CD14-positive monocyte (primary cell): ENCODE data around the gene TMEM87B. TPM values are rescaled to one million over a fixed set of nuclear protein-coding genes. Genes with fewer than 3 reads are reported as not detected.
"Not testable (repeated sequence)": the region's sequence is repeated elsewhere in the genome, so short reads cannot be mapped to it uniquely, and the experiment has no call there.

ENCODE experiments used
- DNase-seq, 3 donors: peaks; one replicate each; pipeline ENCODE4 v3.0.0-alpha.2; 2011 to 2022
- H2AFZ ChIP-seq: 2 replicates; pipeline ENCODE4 v1.6.0; 2012; ENCODE audit warnings: mild to moderate bottlenecking, low read depth, low read length, inconsistent platforms; ENCODE audit not compliant: insufficient read depth, poor library complexity, severe bottlenecking
- H3K27ac ChIP-seq, 2 donors: 1 replicate in 1 of 2; 2 replicates in 1 of 2; pipeline ENCODE4 v1.5.1; 2012 to 2013; ENCODE audit warnings: low read length in 2 of 2, control low read depth in 1 of 2, inconsistent platforms in 1 of 2, low read depth in 1 of 2, mild to moderate bottlenecking in 1 of 2
- H3K27me3 ChIP-seq, 2 donors: one replicate each; pipeline versions ENCODE4 v1.6.0 to v1.6.1; 2011 to 2013; ENCODE audit warnings: low read length in 2 of 2; ENCODE audit not compliant: control insufficient read depth in 2 of 2, insufficient read depth in 2 of 2
- H3K36me3 ChIP-seq, 2 donors: replicated peaks in 1 of 2; 1 replicate in 1 of 2; 2 replicates in 1 of 2; pipeline versions ENCODE4 v1.5.1 to v1.6.1; 2012 to 2013; ENCODE audit warnings: low read length in 2 of 2, control low read depth in 1 of 2, inconsistent platforms in 1 of 2, mild to moderate bottlenecking in 1 of 2; ENCODE audit not compliant: insufficient read depth in 2 of 2, control insufficient read depth in 1 of 2
- H3K4me1 ChIP-seq, 2 donors: 1 replicate in 1 of 2; 2 replicates in 1 of 2; pipeline versions ENCODE4 v1.5.1 to v1.6.1; 2012 to 2013; ENCODE audit warnings: low read length in 2 of 2, control low read depth in 1 of 2, inconsistent platforms in 1 of 2, mild to moderate bottlenecking in 1 of 2, moderate library complexity in 1 of 2; ENCODE audit not compliant: insufficient read depth in 2 of 2, control insufficient read depth in 1 of 2
- H3K4me2 ChIP-seq: replicated peaks from 2 replicates; pipeline ENCODE3; 2012; ENCODE audit warnings: low read length, moderate library complexity, mild to moderate bottlenecking; ENCODE audit not compliant: poor library complexity, severe bottlenecking; ENCODE audit errors: extremely low read depth
- H3K4me3 ChIP-seq, 3 experiments: fragments of 200-600 bp in 1 of 3; sonication (generic) in 1 of 3; replicated peaks in 1 of 3; 1 replicate in 2 of 3; 2 replicates in 1 of 3; pipeline ENCODE4 v1.5.1; 2011 to 2013; ENCODE audit warnings: low read length in 3 of 3, mild to moderate bottlenecking in 3 of 3, control low read depth in 2 of 3, low read depth in 2 of 3, inconsistent platforms in 1 of 3, moderate library complexity in 1 of 3
- H3K79me2 ChIP-seq: 2 replicates; pipeline ENCODE4 v1.6.0; 2012; ENCODE audit warnings: mild to moderate bottlenecking, control low read depth, inconsistent platforms, low read length, moderate library complexity; ENCODE audit not compliant: insufficient read depth
- H3K9ac ChIP-seq: 2 replicates; pipeline ENCODE4 v1.6.0; 2017; ENCODE audit warnings: low read length, mild to moderate bottlenecking; ENCODE audit not compliant: insufficient read depth, poor library complexity, severe bottlenecking
- H3K9me3 ChIP-seq, 2 donors: replicated peaks in 1 of 2; 1 replicate in 1 of 2; 2 replicates in 1 of 2; pipeline versions ENCODE4 v1.5.1 to v1.6.1; 2012 to 2013; ENCODE audit warnings: low read length in 2 of 2, control low read depth in 1 of 2; ENCODE audit not compliant: control insufficient read depth in 1 of 2, insufficient read depth in 1 of 2
- H4K20me1 ChIP-seq: 2 replicates; pipeline ENCODE4 v1.6.0; 2012; ENCODE audit warnings: mild to moderate bottlenecking, low read length, control low read depth, moderate library complexity; ENCODE audit not compliant: insufficient read depth
- H3K27ac Mint-ChIP-seq, 7 donors: one replicate each; pipeline ENCODE4 v1.8.0; 2020; ENCODE audit warnings: mild to moderate bottlenecking in 7 of 7, mixed read lengths in 7 of 7, moderate library complexity in 6 of 7, inconsistent platforms in 2 of 7
- H3K27me3 Mint-ChIP-seq, 3 donors: one replicate each; pipeline ENCODE4 v1.8.0; 2021 to 2022; ENCODE audit warnings: low read depth in 3 of 3, mild to moderate bottlenecking in 3 of 3, mixed read lengths in 3 of 3, moderate library complexity in 3 of 3, inconsistent platforms in 1 of 3
- H3K36me3 Mint-ChIP-seq, 2 donors: one replicate each; pipeline ENCODE4 v1.8.0; 2020; ENCODE audit warnings: mixed read lengths in 2 of 2, inconsistent platforms in 1 of 2, mild to moderate bottlenecking in 1 of 2
- H3K4me1 Mint-ChIP-seq: one replicate; pipeline ENCODE4 v1.8.0; 2020; ENCODE audit warnings: mild to moderate bottlenecking, mixed read lengths
- H3K4me3 Mint-ChIP-seq, 2 donors: one replicate each; pipeline ENCODE4 v1.8.0; 2020; ENCODE audit warnings: mild to moderate bottlenecking in 2 of 2, mixed read lengths in 2 of 2, moderate library complexity in 1 of 2
- H3K9me3 Mint-ChIP-seq, 7 donors: one replicate each; pipeline ENCODE4 v1.8.0; 2020 to 2022; ENCODE audit warnings: mixed read lengths in 7 of 7, mild to moderate bottlenecking in 6 of 7, moderate library complexity in 6 of 7, inconsistent platforms in 2 of 7
- WGBS: methylation state at CpG from one replicate; pipeline ENCODE4 v1.1.5; 2013; ENCODE audit warnings: missing lambda C conversion rate; ENCODE audit not compliant: insufficient coverage; 5-methylcytosine and 5-hydroxymethylcytosine counted together
- intact Hi-C, 2 donors: fragments of 100-400 bp; cut with micrococcal nuclease; formaldehyde crosslinking; loops; one replicate each; pipeline versions ENCODE4 v1.15.0 to v1.15.1; 2023
- polyA plus RNA-seq, 3 donors: library from polyadenylated mRNA; depleted of rRNA in 1 of 3; unstranded in 2 of 3; stranded (reverse) in 1 of 3; fragments of 300-500 nt in 2 of 3; fragments of >200 nt in 1 of 3; fragmentation: Illumina TruSeq in 2 of 3; gene quantifications; 1 replicate in 2 of 3; 2 replicates in 1 of 3; pipeline ENCODE4 v1.2.3, GENCODE V29; 2012 to 2021
- TF ChIP-seq, protein P1 (sequence below): fragments of 200-600 bp; IDR thresholded peaks from one replicate; pipeline ENCODE4 v1.8.0; 2022; ENCODE audit warnings: antibody characterized with exemption, mild to moderate bottlenecking

Gene TMEM87B
- polyA plus RNA-seq, 3 donors = 9.1 to 13.4 (median 11.4) TPM

DNA sequence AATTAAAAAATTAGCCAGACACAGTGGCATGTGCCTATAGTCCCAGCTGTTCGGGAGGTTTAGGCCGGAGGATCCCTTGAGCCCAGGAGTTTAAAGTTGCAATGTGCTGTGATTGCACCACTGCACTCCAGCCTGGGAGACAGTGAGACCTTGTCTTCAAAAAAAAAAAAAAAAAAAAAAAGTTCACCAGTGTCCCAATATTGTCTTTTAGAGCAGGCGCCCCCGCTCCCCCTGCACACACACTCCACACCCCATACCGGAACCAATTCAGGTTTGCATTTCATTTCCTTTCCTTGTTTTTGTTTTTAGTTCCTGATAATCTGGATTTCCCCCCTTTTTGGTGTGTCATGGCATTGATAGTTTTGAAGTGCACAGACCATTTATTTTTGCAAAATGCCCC, 10.4 kb downstream of the TMEM87B start:
- Histone ChIP-seq H3K36me3 (peaks cover 76 to 99% of the 10 kb centered on the region in 2 donors), H3K4me3 (no peak overlapping the region), H2AFZ (no peak overlapping the region), H3K9ac (no peak overlapping the region), H3K27ac (no peak overlapping the region), H4K20me1 (peaks cover 36% of the 10 kb centered on the region), H3K4me2 (no peak overlapping the region), H3K27me3 (no peaks in the 10 kb centered on the region), H3K9me3 (no peaks in the 10 kb centered on the region), H3K79me2 (no peaks in the 10 kb centered on the region), H3K4me1 (no peaks in the 10 kb centered on the region)
- Mint-ChIP-seq H3K27me3 (no peaks in the 10 kb centered on the region), H3K4me3 (no peak overlapping the region), H3K4me1 (peaks cover 6% of the 10 kb centered on the region), H3K27ac (peak overlapping the region in 2 of 7 donors; percentile 47 to 52), H3K36me3 (peaks cover 77 to 91% of the 10 kb centered on the region in 2 donors), H3K9me3 (peaks cover 0 to 5% (median 3%) of the 10 kb centered on the region in 7 donors)
- 100% methylated on average over 2 of the region's 5 CpGs for WGBS
- TF ChIP-seq, protein P1, sequence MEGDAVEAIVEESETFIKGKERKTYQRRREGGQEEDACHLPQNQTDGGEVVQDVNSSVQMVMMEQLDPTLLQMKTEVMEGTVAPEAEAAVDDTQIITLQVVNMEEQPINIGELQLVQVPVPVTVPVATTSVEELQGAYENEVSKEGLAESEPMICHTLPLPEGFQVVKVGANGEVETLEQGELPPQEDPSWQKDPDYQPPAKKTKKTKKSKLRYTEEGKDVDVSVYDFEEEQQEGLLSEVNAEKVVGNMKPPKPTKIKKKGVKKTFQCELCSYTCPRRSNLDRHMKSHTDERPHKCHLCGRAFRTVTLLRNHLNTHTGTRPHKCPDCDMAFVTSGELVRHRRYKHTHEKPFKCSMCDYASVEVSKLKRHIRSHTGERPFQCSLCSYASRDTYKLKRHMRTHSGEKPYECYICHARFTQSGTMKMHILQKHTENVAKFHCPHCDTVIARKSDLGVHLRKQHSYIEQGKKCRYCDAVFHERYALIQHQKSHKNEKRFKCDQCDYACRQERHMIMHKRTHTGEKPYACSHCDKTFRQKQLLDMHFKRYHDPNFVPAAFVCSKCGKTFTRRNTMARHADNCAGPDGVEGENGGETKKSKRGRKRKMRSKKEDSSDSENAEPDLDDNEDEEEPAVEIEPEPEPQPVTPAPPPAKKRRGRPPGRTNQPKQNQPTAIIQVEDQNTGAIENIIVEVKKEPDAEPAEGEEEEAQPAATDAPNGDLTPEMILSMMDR = no peak
- DNase-seq = no peak
- intact Hi-C loops = no loop called here

DNA sequence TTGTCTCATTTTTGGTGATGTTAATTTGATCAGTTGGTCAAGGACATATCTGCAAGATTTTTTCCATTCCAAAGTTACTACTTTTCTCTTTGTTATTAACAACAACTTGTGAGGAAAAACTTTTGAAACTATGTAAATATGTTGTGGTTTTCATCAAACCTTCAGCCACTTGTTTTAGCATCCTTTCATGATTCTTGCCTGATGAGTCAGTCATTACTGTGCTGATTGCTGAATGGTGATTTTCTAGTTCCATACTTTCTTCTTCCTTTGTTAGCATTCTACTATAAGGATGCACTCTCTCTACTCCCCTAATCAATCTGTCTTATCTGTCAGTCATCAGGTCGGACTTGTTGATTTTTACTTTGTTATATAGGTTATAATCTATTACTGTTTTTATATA, 10.9 kb downstream of the TMEM87B start:
- DNase-seq = no peak
- H3K79me2 ChIP-seq = no peaks in the 10 kb centered on the region
- TF ChIP-seq, protein P1 = no peak
- intact Hi-C loops = no loop called here
- no peak overlapping the region for H3K27ac Mint-ChIP-seq
- peaks cover 74 to 99% of the 10 kb centered on the region in 2 donors for H3K36me3 ChIP-seq
- H3K9me3 Mint-ChIP-seq = peaks cover 0 to 6% (median 3%) of the 10 kb centered on the region in 7 donors
- peaks cover 6% of the 10 kb centered on the region for H3K4me1 Mint-ChIP-seq
- H3K9ac ChIP-seq = no peak overlapping the region
- H3K4me3 ChIP-seq = no peak overlapping the region
- no peaks in the 10 kb centered on the region for H3K27me3 ChIP-seq
- no peaks in the 10 kb centered on the region for H3K27me3 Mint-ChIP-seq
- no peak overlapping the region for H3K27ac ChIP-seq
- H2AFZ ChIP-seq = no peak overlapping the region
- H3K9me3 ChIP-seq = no peaks in the 10 kb centered on the region
- no CpG with 5 or more reads among the region's 1 CpG for WGBS
- H3K4me3 Mint-ChIP-seq = no peak overlapping the region
- peaks cover 36% of the 10 kb centered on the region for H4K20me1 ChIP-seq
- H3K36me3 Mint-ChIP-seq = peaks cover 79 to 94% of the 10 kb centered on the region in 2 donors
- no peak overlapping the region for H3K4me2 ChIP-seq
- H3K4me1 ChIP-seq = no peaks in the 10 kb centered on the region

DNA sequence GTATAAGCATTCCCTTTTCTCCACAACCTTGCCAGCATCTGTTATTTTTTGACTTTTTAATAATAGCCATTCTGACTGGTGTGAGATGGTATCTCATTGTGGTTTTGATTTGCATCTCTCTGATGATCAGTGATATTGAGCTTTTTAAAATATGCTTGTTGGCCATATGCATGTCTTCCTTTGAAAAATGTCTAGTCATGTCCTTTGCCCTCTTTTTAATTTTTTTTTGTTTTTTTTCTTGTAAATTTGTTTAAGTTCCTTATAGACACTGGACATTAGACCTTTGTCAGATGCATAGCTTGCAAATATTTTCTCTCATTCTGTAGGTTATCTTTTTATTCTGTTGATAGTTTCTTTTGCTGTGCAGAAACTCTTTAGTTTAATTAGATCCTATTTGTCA, 14.7 kb downstream of the TMEM87B start:
- peaks cover 52 to 96% of the 10 kb centered on the region in 2 donors for H3K36me3 ChIP-seq
- Mint-ChIP-seq H3K4me1 (peaks cover 14% of the 10 kb centered on the region), H3K36me3 (peaks cover 76 to 94% of the 10 kb centered on the region in 2 donors), H3K27ac (peak overlapping the region in 1 of 7 donors; percentile 8)
- H3K4me3 Mint-ChIP-seq, H3K27ac ChIP-seq, H3K9me3 ChIP-seq, H3K4me3 ChIP-seq, H2AFZ ChIP-seq, H3K4me1 ChIP-seq, H3K4me2 ChIP-seq, intact Hi-C loops, H3K27me3 Mint-ChIP-seq, H3K9me3 Mint-ChIP-seq, DNase-seq, H3K27me3 ChIP-seq, H3K9ac ChIP-seq: not testable (repeated sequence)
- H3K79me2 ChIP-seq = peaks cover 26% of the 10 kb centered on the region
- H4K20me1 ChIP-seq = peaks cover 41% of the 10 kb centered on the region
